K562 (cell line): Measurements from ENCODE around the gene ADGRB2. TPM values are rescaled to one million over a fixed set of nuclear protein-coding genes. Genes with fewer than 3 reads are reported as not detected.
A peak's percentile ranks its signal among the peaks of the same experiment; 100 is the strongest.

Experiments
- BCOR ChIP-seq: fragments of 450-650 bp; IDR thresholded peaks from 2 replicates; pipeline ENCODE4 v1.6.1; 2016
- ZEB2 ChIP-seq: fragments of 450-650 bp; IDR thresholded peaks from 2 replicates; pipeline ENCODE4 v1.6.1; 2016
- ZNF3 ChIP-seq: fragments of 250-450 bp; sonication (Bioruptor Pico); IDR thresholded peaks from 2 replicates; pipeline ENCODE4 v1.5.0; 2021; ENCODE audit warnings: mild to moderate bottlenecking, moderate library complexity
- ZNF699 ChIP-seq: fragments of 250-450 bp; sonication (Bioruptor Pico); IDR thresholded peaks from 2 replicates; pipeline ENCODE4 v1.8.0; 2021; ENCODE audit warnings: mild to moderate bottlenecking, moderate library complexity; ENCODE audit not compliant: insufficient replicate concordance
- polyA plus RNA-seq, 8 experiments: library from polyadenylated mRNA; depleted of rRNA in 4 of 8; stranded (reverse) in 5 of 8; unstranded in 3 of 8; fragments of >200 nt; fragmentation: Nextera tagmentation in 2 of 8; fragmentation: Illumina TruSeq in 1 of 8; extraction: Ambion mirVana in 2 of 8; extraction: Trizol in 1 of 8; gene quantifications; 2 replicates each; pipeline versions ENCODE4 v1.2.1 to v1.2.3, GENCODE V29; 2011 to 2014; ENCODE audit warnings: inconsistent platforms in 1 of 8, missing spikeins in 1 of 8
- total RNA-seq, 7 experiments: library from RNA; depleted of rRNA in 6 of 7; stranded (reverse); fragments of >200 nt in 6 of 7; fragmentation: Illumina TruSeq in 2 of 7; extraction: Trizol in 2 of 7; gene quantifications; 2 replicates each; pipeline versions ENCODE4 v1.2.1 to v1.2.3, GENCODE V29; 2011 to 2021; ENCODE audit warnings: low replicate concordance in 1 of 7
- TF ChIP-seq, protein P1 (sequence below), 2 experiments: fragments of 450-650 bp; formaldehyde crosslinking in 1 of 2; IDR thresholded peaks; 2 replicates each; pipeline versions ENCODE4 v1.4.0 to v1.6.1; 2014 to 2020; ENCODE audit warnings: mild to moderate bottlenecking in 2 of 2, borderline replicate concordance in 1 of 2, low read depth in 1 of 2
- TF ChIP-seq, protein P2 (sequence below): fragments of 250-450 bp; sonication (Bioruptor Pico); IDR thresholded peaks from 2 replicates; pipeline ENCODE4 v1.5.0; 2021; ENCODE audit warnings: mild to moderate bottlenecking, borderline replicate concordance
- TF ChIP-seq, protein P3 (sequence below): fragments of 450-650 bp; IDR thresholded peaks from 2 replicates; pipeline ENCODE4 v1.6.1; 2016; ENCODE audit warnings: low read depth

ADGRB2 gene
- total and polyA plus RNA-seq, 9 of the 15 experiments (the other 6 are each of a cell fraction or from before 2014, with no cell fraction given): 0.04 to 0.23 (median 0.20) TPM; not detected in 2

DNA sequence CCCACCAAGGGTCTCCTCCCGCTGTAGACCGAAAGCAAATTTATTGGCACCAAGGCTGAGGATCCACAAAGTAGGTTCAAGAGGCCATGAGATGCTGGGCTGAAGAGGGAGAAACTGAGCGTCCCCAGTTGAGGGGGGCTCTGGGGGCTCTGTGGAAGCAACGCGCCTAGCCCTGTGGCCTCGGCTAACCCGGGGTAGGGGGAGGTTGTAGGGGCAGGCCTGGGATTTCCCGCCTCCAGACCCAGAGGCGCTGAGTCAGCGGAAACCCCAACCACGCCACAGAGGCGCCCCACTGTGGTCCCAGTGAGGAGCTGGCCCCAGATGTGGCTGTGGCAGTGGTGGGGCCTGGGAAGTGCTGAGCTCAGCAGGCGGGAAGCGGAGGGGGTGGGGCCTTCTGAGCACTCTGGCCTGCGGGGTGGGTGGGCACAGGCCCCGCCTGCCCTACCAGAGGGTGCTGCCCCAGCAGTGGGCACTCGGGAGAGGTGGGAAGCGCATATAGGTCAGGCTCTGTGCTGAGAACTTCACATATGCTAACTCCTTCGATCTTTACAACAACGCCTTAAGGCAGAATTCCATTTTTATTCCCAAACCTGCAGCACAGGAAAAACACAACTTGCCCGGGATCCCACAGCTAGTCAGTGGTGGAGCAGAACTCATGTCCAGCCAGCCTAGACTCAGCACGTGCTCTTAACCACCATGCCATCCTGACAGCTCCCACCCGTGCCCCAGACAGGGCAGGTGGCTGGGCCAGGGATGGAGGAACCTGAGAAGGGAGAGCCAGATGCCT lies 58.9 kb downstream of the ADGRB2 start (continued):
- TF ChIP-seq, protein P1, sequence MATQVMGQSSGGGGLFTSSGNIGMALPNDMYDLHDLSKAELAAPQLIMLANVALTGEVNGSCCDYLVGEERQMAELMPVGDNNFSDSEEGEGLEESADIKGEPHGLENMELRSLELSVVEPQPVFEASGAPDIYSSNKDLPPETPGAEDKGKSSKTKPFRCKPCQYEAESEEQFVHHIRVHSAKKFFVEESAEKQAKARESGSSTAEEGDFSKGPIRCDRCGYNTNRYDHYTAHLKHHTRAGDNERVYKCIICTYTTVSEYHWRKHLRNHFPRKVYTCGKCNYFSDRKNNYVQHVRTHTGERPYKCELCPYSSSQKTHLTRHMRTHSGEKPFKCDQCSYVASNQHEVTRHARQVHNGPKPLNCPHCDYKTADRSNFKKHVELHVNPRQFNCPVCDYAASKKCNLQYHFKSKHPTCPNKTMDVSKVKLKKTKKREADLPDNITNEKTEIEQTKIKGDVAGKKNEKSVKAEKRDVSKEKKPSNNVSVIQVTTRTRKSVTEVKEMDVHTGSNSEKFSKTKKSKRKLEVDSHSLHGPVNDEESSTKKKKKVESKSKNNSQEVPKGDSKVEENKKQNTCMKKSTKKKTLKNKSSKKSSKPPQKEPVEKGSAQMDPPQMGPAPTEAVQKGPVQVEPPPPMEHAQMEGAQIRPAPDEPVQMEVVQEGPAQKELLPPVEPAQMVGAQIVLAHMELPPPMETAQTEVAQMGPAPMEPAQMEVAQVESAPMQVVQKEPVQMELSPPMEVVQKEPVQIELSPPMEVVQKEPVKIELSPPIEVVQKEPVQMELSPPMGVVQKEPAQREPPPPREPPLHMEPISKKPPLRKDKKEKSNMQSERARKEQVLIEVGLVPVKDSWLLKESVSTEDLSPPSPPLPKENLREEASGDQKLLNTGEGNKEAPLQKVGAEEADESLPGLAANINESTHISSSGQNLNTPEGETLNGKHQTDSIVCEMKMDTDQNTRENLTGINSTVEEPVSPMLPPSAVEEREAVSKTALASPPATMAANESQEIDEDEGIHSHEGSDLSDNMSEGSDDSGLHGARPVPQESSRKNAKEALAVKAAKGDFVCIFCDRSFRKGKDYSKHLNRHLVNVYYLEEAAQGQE (IDR thresholded peaks at IDR 0.05; ENCODE audit: borderline replicate concordance): peak; percentile 75; the same call in 1 of the 2 replicates
- TF ChIP-seq, protein P1 (CRISPR knock-in tag; IDR thresholded peaks at IDR 0.05; ENCODE audit: low read depth): no peak
- TF ChIP-seq ZNF3 (no peak), BCOR (peak; percentile 22; the same call in 1 of the 2 replicates), ZNF699 (CRISPR knock-in tag) (no peak), ZEB2 (0 out of 2 replicates have a peak, but pooled peaks have one; percentile 29)
- TF ChIP-seq, protein P2, sequence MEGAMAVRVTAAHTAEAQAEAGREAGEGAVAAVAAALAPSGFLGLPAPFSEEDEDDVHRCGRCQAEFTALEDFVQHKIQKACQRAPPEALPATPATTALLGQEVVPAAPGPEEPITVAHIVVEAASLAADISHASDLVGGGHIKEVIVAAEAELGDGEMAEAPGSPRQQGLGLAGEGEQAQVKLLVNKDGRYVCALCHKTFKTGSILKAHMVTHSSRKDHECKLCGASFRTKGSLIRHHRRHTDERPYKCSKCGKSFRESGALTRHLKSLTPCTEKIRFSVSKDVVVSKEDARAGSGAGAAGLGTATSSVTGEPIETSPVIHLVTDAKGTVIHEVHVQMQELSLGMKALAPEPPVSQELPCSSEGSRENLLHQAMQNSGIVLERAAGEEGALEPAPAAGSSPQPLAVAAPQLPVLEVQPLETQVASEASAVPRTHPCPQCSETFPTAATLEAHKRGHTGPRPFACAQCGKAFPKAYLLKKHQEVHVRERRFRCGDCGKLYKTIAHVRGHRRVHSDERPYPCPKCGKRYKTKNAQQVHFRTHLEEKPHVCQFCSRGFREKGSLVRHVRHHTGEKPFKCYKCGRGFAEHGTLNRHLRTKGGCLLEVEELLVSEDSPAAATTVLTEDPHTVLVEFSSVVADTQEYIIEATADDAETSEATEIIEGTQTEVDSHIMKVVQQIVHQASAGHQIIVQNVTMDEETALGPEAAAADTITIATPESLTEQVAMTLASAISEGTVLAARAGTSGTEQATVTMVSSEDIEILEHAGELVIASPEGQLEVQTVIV: no peak
- TF ChIP-seq, protein P3, sequence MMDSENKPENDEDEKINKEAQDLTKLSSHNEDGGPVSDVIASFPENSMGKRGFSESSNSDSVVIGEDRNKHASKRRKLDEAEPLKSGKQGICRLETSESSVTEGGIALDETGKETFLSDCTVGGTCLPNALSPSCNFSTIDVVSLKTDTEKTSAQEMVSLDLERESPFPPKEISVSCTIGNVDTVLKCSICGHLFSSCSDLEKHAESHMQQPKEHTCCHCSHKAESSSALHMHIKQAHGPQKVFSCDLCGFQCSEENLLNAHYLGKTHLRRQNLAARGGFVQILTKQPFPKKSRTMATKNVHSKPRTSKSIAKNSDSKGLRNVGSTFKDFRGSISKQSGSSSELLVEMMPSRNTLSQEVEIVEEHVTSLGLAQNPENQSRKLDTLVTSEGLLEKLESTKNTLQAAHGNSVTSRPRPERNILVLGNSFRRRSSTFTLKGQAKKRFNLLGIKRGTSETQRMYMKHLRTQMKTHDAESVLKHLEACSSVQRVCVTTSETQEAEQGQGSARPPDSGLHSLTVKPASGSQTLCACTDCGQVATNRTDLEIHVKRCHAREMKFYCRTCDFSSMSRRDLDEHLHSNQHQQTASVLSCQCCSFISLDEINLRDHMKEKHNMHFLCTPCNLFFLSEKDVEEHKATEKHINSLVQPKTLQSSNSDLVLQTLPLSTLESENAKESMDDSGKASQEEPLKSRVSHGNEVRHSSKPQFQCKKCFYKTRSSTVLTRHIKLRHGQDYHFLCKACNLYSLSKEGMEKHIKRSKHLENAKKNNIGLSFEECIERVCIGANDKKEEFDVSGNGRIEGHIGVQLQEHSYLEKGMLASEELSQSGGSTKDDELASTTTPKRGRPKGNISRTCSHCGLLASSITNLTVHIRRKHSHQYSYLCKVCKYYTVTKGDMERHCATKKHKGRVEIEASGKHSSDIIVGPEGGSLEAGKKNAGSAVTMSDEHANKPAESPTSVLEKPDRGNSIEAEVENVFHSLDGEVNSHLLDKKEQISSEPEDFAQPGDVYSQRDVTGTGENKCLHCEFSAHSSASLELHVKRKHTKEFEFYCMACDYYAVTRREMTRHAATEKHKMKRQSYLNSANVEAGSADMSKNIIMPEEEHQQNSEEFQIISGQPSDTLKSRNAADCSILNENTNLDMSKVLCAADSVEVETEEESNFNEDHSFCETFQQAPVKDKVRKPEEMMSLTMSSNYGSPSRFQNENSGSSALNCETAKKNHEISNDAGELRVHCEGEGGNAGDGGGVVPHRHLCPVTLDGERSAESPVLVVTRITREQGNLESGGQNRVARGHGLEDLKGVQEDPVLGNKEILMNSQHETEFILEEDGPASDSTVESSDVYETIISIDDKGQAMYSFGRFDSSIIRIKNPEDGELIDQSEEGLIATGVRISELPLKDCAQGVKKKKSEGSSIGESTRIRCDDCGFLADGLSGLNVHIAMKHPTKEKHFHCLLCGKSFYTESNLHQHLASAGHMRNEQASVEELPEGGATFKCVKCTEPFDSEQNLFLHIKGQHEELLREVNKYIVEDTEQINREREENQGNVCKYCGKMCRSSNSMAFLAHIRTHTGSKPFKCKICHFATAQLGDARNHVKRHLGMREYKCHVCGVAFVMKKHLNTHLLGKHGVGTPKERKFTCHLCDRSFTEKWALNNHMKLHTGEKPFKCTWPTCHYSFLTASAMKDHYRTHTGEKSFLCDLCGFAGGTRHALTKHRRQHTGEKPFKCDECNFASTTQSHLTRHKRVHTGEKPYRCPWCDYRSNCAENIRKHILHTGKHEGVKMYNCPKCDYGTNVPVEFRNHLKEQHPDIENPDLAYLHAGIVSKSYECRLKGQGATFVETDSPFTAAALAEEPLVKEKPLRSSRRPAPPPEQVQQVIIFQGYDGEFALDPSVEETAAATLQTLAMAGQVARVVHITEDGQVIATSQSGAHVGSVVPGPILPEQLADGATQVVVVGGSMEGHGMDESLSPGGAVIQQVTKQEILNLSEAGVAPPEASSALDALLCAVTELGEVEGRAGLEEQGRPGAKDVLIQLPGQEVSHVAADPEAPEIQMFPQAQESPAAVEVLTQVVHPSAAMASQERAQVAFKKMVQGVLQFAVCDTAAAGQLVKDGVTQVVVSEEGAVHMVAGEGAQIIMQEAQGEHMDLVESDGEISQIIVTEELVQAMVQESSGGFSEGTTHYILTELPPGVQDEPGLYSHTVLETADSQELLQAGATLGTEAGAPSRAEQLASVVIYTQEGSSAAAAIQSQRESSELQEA: no peak
